A673 (cell line): ENCODE measurements around the gene GAK. TPM values are rescaled to one million over a fixed set of nuclear protein-coding genes. Genes with fewer than 3 reads are reported as not detected.

Experiments
- BruUV-seq: library from RNA; stranded (reverse); fragments of 400-500 nt; replicated peaks from 2 replicates; lab custom pipeline; 2021; lab: Mats Ljungman, UMichigan
- CTCF ChIA-PET: fragments of 300-600 bp; sonication (Branson Sonifier 250); formaldehyde crosslinking; loops from one replicate; lab custom pipeline; 2022; ENCODE audit warnings: antibody characterized with exemption; lab: Charles Lee
- POLR2A ChIA-PET: fragments of 300-600 bp; sonication (Branson Sonifier 250); formaldehyde crosslinking; loops from one replicate; lab custom pipeline; 2022; ENCODE audit warnings: antibody characterized with exemption; ENCODE audit not compliant: low non-redundant PET; lab: Charles Lee
- DNase-seq: peaks from one replicate; pipeline ENCODE4 v3.0.0-alpha.2; 2015; ENCODE audit warnings: low spot score
- H3K27ac ChIP-seq: fragments of 200-600 bp; sonication (generic); 2 replicates; pipeline ENCODE4 v1.5.1; 2016; ENCODE audit warnings: mixed run types, low read depth, mild to moderate bottlenecking, mixed read lengths, antibody characterized with exemption, low read length; ENCODE audit not compliant: poor library complexity, severe bottlenecking
- H3K27me3 ChIP-seq: fragments of 200-600 bp; sonication (generic); replicated peaks from 2 replicates; pipeline ENCODE4 v1.6.1; 2017; ENCODE audit warnings: mixed run types, low read depth, mild to moderate bottlenecking, mixed read lengths, antibody characterized with exemption, low read length; ENCODE audit not compliant: insufficient read depth, poor library complexity
- H3K36me3 ChIP-seq: fragments of 200-600 bp; sonication (generic); 2 replicates; pipeline ENCODE4 v1.6.1; 2016; ENCODE audit warnings: mixed run types, mild to moderate bottlenecking, mixed read lengths, antibody characterized with exemption, low read length; ENCODE audit not compliant: insufficient read depth, poor library complexity, severe bottlenecking
- H3K4me1 ChIP-seq: fragments of 200-600 bp; sonication (generic); 2 replicates; pipeline ENCODE4 v1.6.1; 2017; ENCODE audit warnings: mixed run types, mild to moderate bottlenecking, mixed read lengths, antibody characterized with exemption, low read length; ENCODE audit not compliant: insufficient read depth, poor library complexity, severe bottlenecking
- H3K4me3 ChIP-seq: fragments of 200-600 bp; sonication (generic); 2 replicates; pipeline ENCODE4 v1.5.1; 2016; ENCODE audit warnings: low read depth, mixed run types, mild to moderate bottlenecking, mixed read lengths, low read length; ENCODE audit not compliant: poor library complexity, severe bottlenecking
- H3K9me3 ChIP-seq: fragments of 200-600 bp; sonication (generic); 2 replicates; pipeline ENCODE4 v1.6.1; 2016; ENCODE audit warnings: mixed run types, low read depth, mild to moderate bottlenecking, mixed read lengths, antibody characterized with exemption, low read length; ENCODE audit not compliant: poor library complexity, severe bottlenecking
- EZH2 ChIP-seq: fragments of 200-600 bp; sonication (generic); IDR thresholded peaks from 2 replicates; pipeline ENCODE4 v1.6.1; 2017; ENCODE audit warnings: borderline replicate concordance, low read depth, mild to moderate bottlenecking, mixed read lengths, antibody characterized with exemption, low read length; ENCODE audit not compliant: poor library complexity, severe bottlenecking
- intact Hi-C: fragments of 100-400 bp; cut with micrococcal nuclease; formaldehyde crosslinking; loops from one replicate; pipeline ENCODE4 v1.10.0; 2022; ENCODE audit not compliant: unreplicated experiment
- total RNA-seq: library from RNA; stranded (reverse); gene quantifications from 2 replicates; pipeline ENCODE4 v1.2.3, GENCODE V29; 2021
- TF ChIP-seq, protein P1 (sequence below): fragments of 300-800, 200-600 bp; sonication (generic); conservative IDR thresholded peaks from 2 replicates; pipeline ENCODE4 v1.5.1; 2017; ENCODE audit warnings: low read depth, mild to moderate bottlenecking, antibody characterized with exemption, low read length, moderate library complexity, mixed read lengths

GAK gene
- total RNA-seq, 1 experiment from 2014 or later = 96.2 TPM

GRCh38 chr4:854356-854755 is 77.8 kb downstream of the GAK start:
- Histone ChIP-seq H3K36me3 (peaks cover 13% of the 10 kb centered on the region), H3K4me1 (no peaks in the 10 kb centered on the region), H3K9me3 (no peaks in the 10 kb centered on the region), H3K27ac (no peak overlapping the region), H3K4me3 (no peak overlapping the region), H3K27me3 (no peaks in the 10 kb centered on the region)
- DNase-seq = no peak
- intact Hi-C loops = no loop called here
- no TSS peak for BruUV-seq
- ChIA-PET POLR2A (no interaction called here), CTCF (no interaction called here)
- TF ChIP-seq, protein P1, sequence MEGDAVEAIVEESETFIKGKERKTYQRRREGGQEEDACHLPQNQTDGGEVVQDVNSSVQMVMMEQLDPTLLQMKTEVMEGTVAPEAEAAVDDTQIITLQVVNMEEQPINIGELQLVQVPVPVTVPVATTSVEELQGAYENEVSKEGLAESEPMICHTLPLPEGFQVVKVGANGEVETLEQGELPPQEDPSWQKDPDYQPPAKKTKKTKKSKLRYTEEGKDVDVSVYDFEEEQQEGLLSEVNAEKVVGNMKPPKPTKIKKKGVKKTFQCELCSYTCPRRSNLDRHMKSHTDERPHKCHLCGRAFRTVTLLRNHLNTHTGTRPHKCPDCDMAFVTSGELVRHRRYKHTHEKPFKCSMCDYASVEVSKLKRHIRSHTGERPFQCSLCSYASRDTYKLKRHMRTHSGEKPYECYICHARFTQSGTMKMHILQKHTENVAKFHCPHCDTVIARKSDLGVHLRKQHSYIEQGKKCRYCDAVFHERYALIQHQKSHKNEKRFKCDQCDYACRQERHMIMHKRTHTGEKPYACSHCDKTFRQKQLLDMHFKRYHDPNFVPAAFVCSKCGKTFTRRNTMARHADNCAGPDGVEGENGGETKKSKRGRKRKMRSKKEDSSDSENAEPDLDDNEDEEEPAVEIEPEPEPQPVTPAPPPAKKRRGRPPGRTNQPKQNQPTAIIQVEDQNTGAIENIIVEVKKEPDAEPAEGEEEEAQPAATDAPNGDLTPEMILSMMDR = no peak
- TF ChIP-seq EZH2 = no peak

- H3K27ac ChIP-seq = no peak overlapping the region
- H3K27me3 ChIP-seq = no peaks in the 10 kb centered on the region
- H3K36me3 ChIP-seq = peaks cover 13% of the 10 kb centered on the region
- intact Hi-C loops = no loop called here
- H3K4me1 ChIP-seq = no peaks in the 10 kb centered on the region
- DNase-seq = no peak
- no peak overlapping the region for H3K4me3 ChIP-seq
- BruUV-seq = no TSS peak
- H3K9me3 ChIP-seq = no peaks in the 10 kb centered on the region
- no peak for TF ChIP-seq EZH2
- ChIA-PET POLR2A (no interaction called here), CTCF (no interaction called here)
These were observed 78.7 kb downstream of the GAK start for GRCh38 chr4:853416-853781.

DNA sequence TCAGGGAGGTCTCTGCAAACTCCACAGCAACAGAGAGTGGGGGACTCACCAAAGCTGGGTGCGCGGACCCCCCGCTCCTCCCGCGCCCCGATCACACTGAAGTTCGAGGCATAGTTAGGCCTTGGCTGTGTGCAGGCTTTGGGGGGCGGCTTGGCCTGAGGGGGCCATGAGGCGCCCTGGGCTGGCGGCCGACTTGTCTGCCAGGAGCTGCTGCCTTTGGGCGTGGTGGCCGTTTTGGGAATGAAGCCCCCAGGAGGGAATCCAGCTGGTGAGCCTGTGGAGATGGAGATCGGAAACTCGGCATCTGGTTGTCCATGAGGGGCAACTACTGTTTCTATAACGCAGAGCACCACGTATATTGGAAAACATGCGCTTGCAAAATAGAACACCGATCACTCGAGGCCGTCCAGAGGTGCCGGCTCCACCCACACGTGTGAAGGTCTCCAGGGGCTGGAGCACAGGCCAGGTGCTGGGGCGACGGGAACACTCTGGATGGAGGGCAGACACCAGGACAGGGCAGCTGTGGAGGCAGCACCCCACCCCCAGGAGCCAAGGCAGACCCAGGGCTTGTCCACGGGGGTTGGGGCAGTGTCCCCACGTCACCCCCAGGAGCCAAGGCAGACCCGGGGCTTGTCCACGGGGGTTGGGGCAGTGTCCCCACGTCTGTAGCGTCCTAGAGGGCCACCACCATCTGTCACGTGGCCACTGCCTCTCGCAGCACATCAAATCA is 80.2 kb downstream of the GAK start:
- peaks cover 3% of the 10 kb centered on the region for H3K36me3 ChIP-seq
- no TSS peak for BruUV-seq
- POLR2A ChIA-PET = no interaction called here

More for the DNA sequence above, 80.2 kb downstream of the GAK start:
- H3K9me3 ChIP-seq = no peaks in the 10 kb centered on the region
- no peaks in the 10 kb centered on the region for H3K27me3 ChIP-seq
- no peak for DNase-seq
- H3K4me3 ChIP-seq = no peak overlapping the region
- no peak overlapping the region for H3K27ac ChIP-seq
- intact Hi-C loops = no loop called here
- no peaks in the 10 kb centered on the region for H3K4me1 ChIP-seq
- no peak for TF ChIP-seq EZH2
- TF ChIP-seq, protein P1 = no peak
- CTCF ChIA-PET = no interaction called here
